ENCODE results near the gene ELMO2. TPM values are rescaled to one million over a fixed set of nuclear protein-coding genes. Genes with fewer than 3 reads are reported as not detected.

The ELMO2 gene
- total RNA-seq, 1 donor from 2014 or later, result 77.5 TPM

DNA sequence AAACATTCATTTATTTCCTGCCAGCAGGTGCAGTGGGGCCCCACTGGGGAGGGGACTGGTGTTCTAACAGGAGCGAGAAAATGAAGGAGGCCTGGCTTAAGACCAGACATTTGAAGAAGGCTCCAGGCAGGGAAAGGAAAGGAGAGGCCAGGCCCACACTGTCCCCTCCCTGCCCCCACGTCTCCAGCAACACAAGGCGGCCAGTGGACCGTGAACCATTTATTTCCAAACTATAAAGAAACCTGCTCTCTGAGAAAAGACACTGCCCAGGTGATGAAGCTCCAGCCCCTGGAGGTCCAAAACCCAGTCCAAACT is 56.7 kb downstream of the ELMO2 start:
- H3K27me3 ChIP-seq, result no peaks in the 10 kb centered on the region
- no peak overlapping the region for H3K4me3 ChIP-seq
- H3K36me3 ChIP-seq, result peaks cover 11 to 26% of the 10 kb centered on the region in 2 donors
- H3K9me3 ChIP-seq, result no peaks in the 10 kb centered on the region
- TF ChIP-seq CTCF (IDR thresholded peaks at IDR 0.05), result no peak
- DNase-seq (ENCODE audit: low spot score in 2 of 2), result no peak
- no peaks in the 10 kb centered on the region for H3K4me1 ChIP-seq
- intact Hi-C loops (cut with DNase I), result loop anchor here (2.0 kb wide), 1 partner anchor 219 kb away; no protein-coding TSS in a partner anchor
- H3K27ac ChIP-seq, result no peak overlapping the region

DNA sequence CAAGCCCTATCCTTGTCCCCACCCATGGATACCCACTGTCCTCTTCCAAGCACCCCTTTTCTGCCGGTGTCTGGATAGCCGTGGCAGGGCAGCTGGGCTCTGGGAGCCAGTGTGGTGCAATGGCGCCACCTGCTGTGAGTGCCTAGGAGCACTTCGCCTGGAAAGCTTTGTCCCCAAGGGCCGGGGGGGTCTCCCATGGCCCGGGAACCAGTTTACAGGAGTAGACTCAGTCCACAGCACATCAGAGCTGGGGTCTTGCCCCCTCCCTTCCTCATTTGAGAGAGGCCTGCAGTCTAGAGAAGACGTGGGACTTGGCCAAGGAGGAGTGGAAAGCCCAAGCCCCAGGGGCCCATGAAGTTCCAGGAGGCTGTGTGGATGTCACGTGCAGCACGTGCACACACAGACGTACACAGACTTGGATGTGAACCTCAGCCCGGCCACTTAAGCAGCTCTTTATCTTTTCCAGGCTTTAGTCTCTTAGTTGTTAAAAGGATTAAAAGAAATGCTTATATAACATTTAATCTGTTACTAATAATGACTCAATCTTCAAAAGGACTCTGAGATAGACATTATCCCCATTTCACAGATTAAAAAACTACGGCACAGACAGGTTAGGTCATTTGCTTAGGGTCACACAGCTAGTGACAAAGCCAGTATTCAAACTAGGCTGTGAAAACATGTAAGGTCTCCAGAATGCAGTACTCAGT is 57.2 kb downstream of the ELMO2 start:
- Histone ChIP-seq H3K9me3 (no peaks in the 10 kb centered on the region), H3K4me1 (no peaks in the 10 kb centered on the region), H3K27ac (no peak overlapping the region), H3K4me3 (no peak overlapping the region), H3K27me3 (no peaks in the 10 kb centered on the region), H3K36me3 (peaks cover 11 to 26% of the 10 kb centered on the region in 2 donors)
- peak in 1 of 2 donors; percentile 72 for DNase-seq (ENCODE audit: low spot score in 2 of 2)
- intact Hi-C loops (cut with DNase I), result loop anchor here (2.0 kb wide), 1 partner anchor 218 kb away; no protein-coding TSS in a partner anchor
- peak; percentile 52 to 66 (median 54) for TF ChIP-seq CTCF (IDR thresholded peaks at IDR 0.05)

- no peak for TF ChIP-seq CTCF (IDR thresholded peaks at IDR 0.05)
- no peaks in the 10 kb centered on the region for H3K9me3 ChIP-seq
- H3K27ac ChIP-seq, result no peak overlapping the region
- no peak for DNase-seq (ENCODE audit: low spot score in 2 of 2)
- intact Hi-C loops (cut with DNase I), result loop anchor here (2.0 kb wide), 1 partner anchor 217 kb away; no protein-coding TSS in a partner anchor
- no peaks in the 10 kb centered on the region for H3K27me3 ChIP-seq
- peaks cover 11 to 26% of the 10 kb centered on the region in 2 donors for H3K36me3 ChIP-seq
- H3K4me3 ChIP-seq, result no peak overlapping the region
- H3K4me1 ChIP-seq, result no peaks in the 10 kb centered on the region
Measured at GRCh38 chr20:46347841-46348803, 58.3 kb downstream of the ELMO2 start.

DNA sequence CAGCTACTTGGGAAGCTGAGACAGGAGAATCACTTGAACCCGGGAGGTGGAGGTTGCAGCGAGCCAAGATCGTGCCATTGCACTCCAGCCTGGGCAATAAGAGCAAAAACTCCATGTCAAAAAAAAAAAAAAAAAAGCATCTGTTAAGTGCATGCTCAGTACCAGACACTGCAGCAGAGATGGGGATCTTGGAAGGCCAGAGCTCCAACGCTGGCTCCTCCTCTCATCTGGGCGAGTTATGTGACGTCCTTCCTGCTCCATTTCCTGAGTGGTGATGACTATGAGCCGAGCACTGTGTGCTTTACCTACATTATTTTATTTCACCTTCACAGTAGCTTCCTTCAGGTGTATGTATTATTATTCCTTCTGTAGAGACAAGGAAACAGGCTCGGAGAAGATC is 59.6 kb downstream of the ELMO2 start:
- intact Hi-C loops (cut with DNase I), result no loop called here
- peaks cover 0 to 5% of the 10 kb centered on the region in 2 donors for H3K4me1 ChIP-seq

More for the DNA sequence above, 59.6 kb downstream of the ELMO2 start:
- Histone ChIP-seq H3K27me3 (peaks cover 3% of the 10 kb centered on the region), H3K4me3 (no peak overlapping the region), H3K36me3 (peaks cover 9 to 25% of the 10 kb centered on the region in 2 donors), H3K27ac (no peak overlapping the region), H3K9me3 (no peaks in the 10 kb centered on the region)
- no peak for TF ChIP-seq CTCF (IDR thresholded peaks at IDR 0.05)
- no peak for DNase-seq (ENCODE audit: low spot score in 2 of 2)
